ENCODE results near the gene ZNF592. TPM values are rescaled to one million over a fixed set of nuclear protein-coding genes. Genes with fewer than 3 reads are reported as not detected.

ZNF592 gene
- total and polyA plus RNA-seq, 2 experiments from 2014 or later: 14.4 to 17.6 TPM

GRCh38 chr15:84764585-84764984 is 16.2 kb downstream of the ZNF592 start:
- H3K4me2 ChIP-seq: no peak overlapping the region
- H2AFZ ChIP-seq: no peak overlapping the region
- DNase-seq (ENCODE audit: low spot score): no peak
- TF ChIP-seq CTCF (IDR thresholded peaks at IDR 0.05; ENCODE audit: poor library complexity) (no peak), EZH2phosphoT487 (IDR thresholded peaks at IDR 0.05; ENCODE audit: low read depth, severe bottlenecking, unreplicated experiment) (no peak), EZH2 (IDR thresholded peaks at IDR 0.05; ENCODE audit: borderline replicate concordance) (no peak)
- H3K9me3 ChIP-seq (ENCODE audit: low read depth): no peaks in the 10 kb centered on the region
- 77% methylated on average over 3 of the region's 3 CpGs for WGBS (ENCODE audit: low lambda C conversion rate, missing lambda C conversion rate)
- H3K4me1 ChIP-seq (ENCODE audit: insufficient read depth): peaks cover 20% of the 10 kb centered on the region
- peaks cover 100% of the 10 kb centered on the region for H3K79me2 ChIP-seq
- H3K9me2 ChIP-seq (replicated peaks; ENCODE audit: insufficient read depth): no peaks in the 10 kb centered on the region
- peaks cover 86% of the 10 kb centered on the region for H4K20me1 ChIP-seq (ENCODE audit: insufficient read depth, poor library complexity, severe bottlenecking)
- no peak overlapping the region for H3K27ac ChIP-seq
- no peak overlapping the region for H3K4me3 ChIP-seq
- peaks cover 4% of the 10 kb centered on the region for H3K36me3 ChIP-seq (replicated peaks; ENCODE audit: insufficient read depth, low read depth)
- no peaks in the 10 kb centered on the region for H3K27me3 ChIP-seq

GRCh38 chr15:84764989-84765388 is 16.6 kb downstream of the ZNF592 start:
- peaks cover 100% of the 10 kb centered on the region for H3K79me2 ChIP-seq
- H3K4me1 ChIP-seq (ENCODE audit: insufficient read depth): peaks cover 20% of the 10 kb centered on the region
- H3K4me2 ChIP-seq: no peak overlapping the region
- H4K20me1 ChIP-seq (ENCODE audit: insufficient read depth, poor library complexity, severe bottlenecking): peaks cover 86% of the 10 kb centered on the region
- H3K27me3 ChIP-seq: no peaks in the 10 kb centered on the region
- TF ChIP-seq EZH2phosphoT487 (IDR thresholded peaks at IDR 0.05; ENCODE audit: low read depth, severe bottlenecking, unreplicated experiment): no peak
- no peak for TF ChIP-seq EZH2 (IDR thresholded peaks at IDR 0.05; ENCODE audit: borderline replicate concordance)
- TF ChIP-seq CTCF (IDR thresholded peaks at IDR 0.05; ENCODE audit: poor library complexity): no peak
- peaks cover 4% of the 10 kb centered on the region for H3K36me3 ChIP-seq (replicated peaks; ENCODE audit: insufficient read depth, low read depth)
- H3K27ac ChIP-seq: no peak overlapping the region
- no peak overlapping the region for H3K4me3 ChIP-seq
- no peaks in the 10 kb centered on the region for H3K9me3 ChIP-seq (ENCODE audit: low read depth)
- H2AFZ ChIP-seq: no peak overlapping the region
- no peak for DNase-seq (ENCODE audit: low spot score)
- WGBS (ENCODE audit: low lambda C conversion rate, missing lambda C conversion rate): 100% methylated on average over 1 of the region's 1 CpG
- no peaks in the 10 kb centered on the region for H3K9me2 ChIP-seq (replicated peaks; ENCODE audit: insufficient read depth)

- peaks cover 4% of the 10 kb centered on the region for H3K36me3 ChIP-seq (replicated peaks; ENCODE audit: insufficient read depth, low read depth)
- H3K4me3 ChIP-seq: no peak overlapping the region
- H3K9me2 ChIP-seq (replicated peaks; ENCODE audit: insufficient read depth): no peaks in the 10 kb centered on the region
- TF ChIP-seq CTCF (IDR thresholded peaks at IDR 0.05; ENCODE audit: poor library complexity) (no peak), EZH2 (IDR thresholded peaks at IDR 0.05; ENCODE audit: borderline replicate concordance) (no peak), EZH2phosphoT487 (IDR thresholded peaks at IDR 0.05; ENCODE audit: low read depth, severe bottlenecking, unreplicated experiment) (no peak)
- H2AFZ ChIP-seq: no peak overlapping the region
- H3K4me2 ChIP-seq: no peak overlapping the region
- no peaks in the 10 kb centered on the region for H3K9me3 ChIP-seq (ENCODE audit: low read depth)
- DNase-seq (ENCODE audit: low spot score): no peak
- H4K20me1 ChIP-seq (ENCODE audit: insufficient read depth, poor library complexity, severe bottlenecking): peaks cover 85% of the 10 kb centered on the region
- WGBS (ENCODE audit: low lambda C conversion rate, missing lambda C conversion rate): 81% methylated on average over 4 of the region's 4 CpGs
- H3K79me2 ChIP-seq: peaks cover 100% of the 10 kb centered on the region
- no peaks in the 10 kb centered on the region for H3K27me3 ChIP-seq
- no peak overlapping the region for H3K27ac ChIP-seq
- H3K4me1 ChIP-seq (ENCODE audit: insufficient read depth): peaks cover 20% of the 10 kb centered on the region
Measured at GRCh38 chr15:84765675-84766074, 17.3 kb downstream of the ZNF592 start.

Data from hepatocyte (in vitro differentiated cells).